Hepatocyte (in vitro differentiated cells): ENCODE results near the gene FBXO10. TPM values are rescaled to one million over a fixed set of nuclear protein-coding genes. Genes with fewer than 3 reads are reported as not detected.

Experiments
- DNase-seq: peaks from one replicate; pipeline ENCODE4 v3.0.0-alpha.2; 2016; ENCODE audit warnings: low spot score
- H2AFZ ChIP-seq: fragments of 200-600 bp; sonication (generic); 2 replicates; pipeline ENCODE4 v1.6.0; 2016; ENCODE audit warnings: antibody characterized with exemption, mild to moderate bottlenecking
- H3K27ac ChIP-seq: fragments of 200-600 bp; sonication (generic); 2 replicates; pipeline ENCODE4 v1.5.1; 2016; ENCODE audit warnings: mild to moderate bottlenecking
- H3K27me3 ChIP-seq: fragments of 200-600 bp; sonication (generic); 2 replicates; pipeline ENCODE4 v1.6.1; 2016
- H3K36me3 ChIP-seq: fragments of 200-600 bp; sonication (generic); replicated peaks from 2 replicates; pipeline ENCODE4 v1.5.1; 2016; ENCODE audit warnings: low read depth; ENCODE audit not compliant: insufficient read depth
- H3K4me1 ChIP-seq: fragments of 200-600 bp; sonication (generic); 2 replicates; pipeline ENCODE4 v1.5.1; 2016; ENCODE audit warnings: mild to moderate bottlenecking, moderate library complexity; ENCODE audit not compliant: insufficient read depth
- H3K4me2 ChIP-seq: fragments of 200-600 bp; sonication (generic); 2 replicates; pipeline ENCODE4 v1.6.0; 2016
- H3K4me3 ChIP-seq: fragments of 200-600 bp; sonication (generic); 2 replicates; pipeline ENCODE4 v1.5.1; 2016; ENCODE audit warnings: mild to moderate bottlenecking
- H3K79me2 ChIP-seq: fragments of 200-600 bp; sonication (generic); 2 replicates; pipeline ENCODE4 v1.6.0; 2017; ENCODE audit warnings: mild to moderate bottlenecking
- H3K9me2 ChIP-seq: fragments of 200-600 bp; sonication (generic); replicated peaks from 2 replicates; pipeline ENCODE4 v1.6.0; 2017; ENCODE audit warnings: mild to moderate bottlenecking; ENCODE audit not compliant: insufficient read depth
- H3K9me3 ChIP-seq: fragments of 200-600 bp; sonication (generic); 2 replicates; pipeline ENCODE4 v1.5.1; 2016; ENCODE audit warnings: low read depth, mild to moderate bottlenecking
- H4K20me1 ChIP-seq: fragments of 200-600 bp; sonication (generic); 2 replicates; pipeline ENCODE4 v1.6.0; 2016; ENCODE audit warnings: mild to moderate bottlenecking; ENCODE audit not compliant: insufficient read depth, poor library complexity, severe bottlenecking
- CTCF ChIP-seq: fragments of 200-600 bp; sonication (generic); IDR thresholded peaks from 2 replicates; pipeline ENCODE4 v1.5.1; 2016; ENCODE audit warnings: antibody characterized with exemption, mild to moderate bottlenecking; ENCODE audit not compliant: poor library complexity
- EZH2 ChIP-seq: fragments of 200-600 bp; sonication (generic); IDR thresholded peaks from 2 replicates; pipeline ENCODE4 v1.6.1; 2016; ENCODE audit warnings: antibody characterized with exemption, mild to moderate bottlenecking, borderline replicate concordance
- EZH2phosphoT487 ChIP-seq: fragments of 200-600 bp; sonication (generic); IDR thresholded peaks from one replicate; pipeline ENCODE4 v1.6.1; 2018; ENCODE audit warnings: antibody characterized with exemption, mild to moderate bottlenecking, low read depth, moderate library complexity; ENCODE audit not compliant: unreplicated experiment, severe bottlenecking
- WGBS: methylation state at CpG from one replicate; pipeline ENCODE4 v1.1.6; 2016; ENCODE audit warnings: low lambda C conversion rate; ENCODE audit errors: missing lambda C conversion rate; 5-methylcytosine and 5-hydroxymethylcytosine counted together
- polyA plus RNA-seq: library from polyadenylated mRNA; unstranded; fragments of >200 nt; fragmentation: Nextera tagmentation; extraction: Ambion mirVana; gene quantifications from 2 replicates; pipeline ENCODE4 v1.2.1, GENCODE V29; 2016
- total RNA-seq: library from RNA; depleted of rRNA; stranded (reverse); fragments of >200 nt; gene quantifications from 2 replicates; pipeline ENCODE4 v1.2.3, GENCODE V29; 2014

FBXO10 gene
- total and polyA plus RNA-seq, 2 experiments from 2014 or later = 7.4 to 12.5 TPM

- H3K27me3 ChIP-seq = no peaks in the 10 kb centered on the region
- H3K9me3 ChIP-seq = no peaks in the 10 kb centered on the region
- no peaks in the 10 kb centered on the region for H3K36me3 ChIP-seq
- no peak overlapping the region for H3K4me3 ChIP-seq
- DNase-seq = no peak
- no peak overlapping the region for H2AFZ ChIP-seq
- H3K27ac ChIP-seq = no peak overlapping the region
- no peaks in the 10 kb centered on the region for H4K20me1 ChIP-seq
- no peak overlapping the region for H3K4me2 ChIP-seq
- no peaks in the 10 kb centered on the region for H3K79me2 ChIP-seq
- no peak for TF ChIP-seq EZH2
- TF ChIP-seq CTCF = no peak
- TF ChIP-seq EZH2phosphoT487 = no peak
- H3K9me2 ChIP-seq = no peaks in the 10 kb centered on the region
- H3K4me1 ChIP-seq = no peaks in the 10 kb centered on the region
Measured at GRCh38 chr9:37549527-37549926, 26.7 kb downstream of the FBXO10 start.

GRCh38 chr9:37547328-37547878 lies 28.8 kb downstream of the FBXO10 start:
- H3K9me3 ChIP-seq = no peaks in the 10 kb centered on the region
- no peaks in the 10 kb centered on the region for H4K20me1 ChIP-seq
- no peak overlapping the region for H2AFZ ChIP-seq
- H3K9me2 ChIP-seq = no peaks in the 10 kb centered on the region
- no peaks in the 10 kb centered on the region for H3K36me3 ChIP-seq
- no peaks in the 10 kb centered on the region for H3K79me2 ChIP-seq
- no peak overlapping the region for H3K4me2 ChIP-seq
- no peak overlapping the region for H3K4me3 ChIP-seq
- no peaks in the 10 kb centered on the region for H3K4me1 ChIP-seq
- no peaks in the 10 kb centered on the region for H3K27me3 ChIP-seq
- TF ChIP-seq EZH2phosphoT487 (no peak), EZH2 (no peak), CTCF (no peak)
- DNase-seq = no peak
- WGBS = 94% methylated on average over 5 of the region's 5 CpGs
- no peak overlapping the region for H3K27ac ChIP-seq

- Histone ChIP-seq H3K36me3 (no peaks in the 10 kb centered on the region), H3K9me3 (no peaks in the 10 kb centered on the region), H3K27ac (no peak overlapping the region), H4K20me1 (no peaks in the 10 kb centered on the region), H2AFZ (no peak overlapping the region), H3K9me2 (no peaks in the 10 kb centered on the region), H3K79me2 (no peaks in the 10 kb centered on the region), H3K27me3 (no peaks in the 10 kb centered on the region), H3K4me2 (no peak overlapping the region), H3K4me1 (no peaks in the 10 kb centered on the region), H3K4me3 (no peak overlapping the region)
- TF ChIP-seq EZH2 (no peak), CTCF (no peak), EZH2phosphoT487 (no peak)
- WGBS = 100% methylated on average over 1 of the region's 1 CpG
- no peak for DNase-seq
Measured at GRCh38 chr9:37543468-37543867, 32.7 kb downstream of the FBXO10 start.

- no peak for TF ChIP-seq EZH2
- no peak for TF ChIP-seq EZH2phosphoT487
- no peak for TF ChIP-seq CTCF
- no peaks in the 10 kb centered on the region for H3K4me1 ChIP-seq
- no peaks in the 10 kb centered on the region for H3K9me2 ChIP-seq
- DNase-seq = no peak
- no peaks in the 10 kb centered on the region for H3K79me2 ChIP-seq
- H2AFZ ChIP-seq = no peak overlapping the region
- no peaks in the 10 kb centered on the region for H3K9me3 ChIP-seq
- no peak overlapping the region for H3K4me2 ChIP-seq
- 100% methylated on average over 1 of the region's 1 CpG for WGBS
- H3K27me3 ChIP-seq = no peaks in the 10 kb centered on the region
- no peaks in the 10 kb centered on the region for H4K20me1 ChIP-seq
- no peaks in the 10 kb centered on the region for H3K36me3 ChIP-seq
- no peak overlapping the region for H3K27ac ChIP-seq
- H3K4me3 ChIP-seq = no peak overlapping the region
Measured at GRCh38 chr9:37542895-37543294, 33.3 kb downstream of the FBXO10 start.
